D721Med (cell line): Measurements from ENCODE around the gene PCDH7.
A peak's percentile ranks its signal among the peaks of the same experiment; 100 is the strongest.

Experiments used
- DNase-seq: peaks from one replicate; pipeline ENCODE4 v3.0.0; 2011; ENCODE audit warnings: low spot score; ENCODE audit not compliant: insufficient read length
- FAIRE-seq: peaks from 2 replicates; lab custom pipeline; 2011; peaks lifted over from hg19 to GRCh38; lab: Jason Lieb, UNC
- TF ChIP-seq, protein P1 (sequence below): IDR thresholded peaks from 2 replicates; pipeline ENCODE4 v1.5.1; 2012; ENCODE audit warnings: mild to moderate bottlenecking, control low read depth; ENCODE audit not compliant: insufficient read depth; ENCODE audit errors: missing control alignments

Gene PCDH7

GRCh38 chr4:30717208-30718020 is 2.8 kb upstream of the PCDH7 start:
- no peak for FAIRE-seq
- no peak for DNase-seq
- TF ChIP-seq, protein P1, sequence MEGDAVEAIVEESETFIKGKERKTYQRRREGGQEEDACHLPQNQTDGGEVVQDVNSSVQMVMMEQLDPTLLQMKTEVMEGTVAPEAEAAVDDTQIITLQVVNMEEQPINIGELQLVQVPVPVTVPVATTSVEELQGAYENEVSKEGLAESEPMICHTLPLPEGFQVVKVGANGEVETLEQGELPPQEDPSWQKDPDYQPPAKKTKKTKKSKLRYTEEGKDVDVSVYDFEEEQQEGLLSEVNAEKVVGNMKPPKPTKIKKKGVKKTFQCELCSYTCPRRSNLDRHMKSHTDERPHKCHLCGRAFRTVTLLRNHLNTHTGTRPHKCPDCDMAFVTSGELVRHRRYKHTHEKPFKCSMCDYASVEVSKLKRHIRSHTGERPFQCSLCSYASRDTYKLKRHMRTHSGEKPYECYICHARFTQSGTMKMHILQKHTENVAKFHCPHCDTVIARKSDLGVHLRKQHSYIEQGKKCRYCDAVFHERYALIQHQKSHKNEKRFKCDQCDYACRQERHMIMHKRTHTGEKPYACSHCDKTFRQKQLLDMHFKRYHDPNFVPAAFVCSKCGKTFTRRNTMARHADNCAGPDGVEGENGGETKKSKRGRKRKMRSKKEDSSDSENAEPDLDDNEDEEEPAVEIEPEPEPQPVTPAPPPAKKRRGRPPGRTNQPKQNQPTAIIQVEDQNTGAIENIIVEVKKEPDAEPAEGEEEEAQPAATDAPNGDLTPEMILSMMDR, result no peak

DNA sequence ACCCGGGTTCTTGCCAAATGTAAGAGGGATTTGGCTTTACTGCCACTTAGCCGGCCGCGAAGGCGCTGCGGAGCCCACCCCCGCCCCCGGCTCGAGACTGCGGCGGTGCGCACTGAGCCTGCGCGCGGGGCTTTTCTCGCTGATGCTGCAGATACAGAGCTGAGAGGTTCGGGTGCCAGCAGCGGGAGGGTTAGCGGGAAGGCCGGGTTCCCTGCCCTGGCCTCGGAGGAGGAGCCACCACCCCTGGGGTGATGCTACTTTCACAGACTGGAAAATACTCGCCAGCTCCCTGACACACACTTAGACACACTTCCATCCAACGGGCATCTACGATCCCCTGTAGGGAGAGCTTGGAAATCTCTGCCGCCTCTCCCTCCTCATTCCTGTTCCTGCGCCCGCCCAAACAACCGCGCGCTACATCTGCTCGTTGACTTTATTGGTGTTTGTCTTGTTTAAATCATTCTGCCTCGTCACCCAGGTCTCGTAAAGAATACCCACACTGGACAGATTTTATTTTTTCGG is 2.1 kb upstream of the PCDH7 start:
- TF ChIP-seq, protein P1, result no peak
- DNase-seq (peak; percentile 33), FAIRE-seq (no peak)

GRCh38 chr4:30718641-30719453 is 1.3 kb upstream of the PCDH7 start:
- FAIRE-seq (no peak), DNase-seq (no peak)
- TF ChIP-seq, protein P1, result no peak

DNA sequence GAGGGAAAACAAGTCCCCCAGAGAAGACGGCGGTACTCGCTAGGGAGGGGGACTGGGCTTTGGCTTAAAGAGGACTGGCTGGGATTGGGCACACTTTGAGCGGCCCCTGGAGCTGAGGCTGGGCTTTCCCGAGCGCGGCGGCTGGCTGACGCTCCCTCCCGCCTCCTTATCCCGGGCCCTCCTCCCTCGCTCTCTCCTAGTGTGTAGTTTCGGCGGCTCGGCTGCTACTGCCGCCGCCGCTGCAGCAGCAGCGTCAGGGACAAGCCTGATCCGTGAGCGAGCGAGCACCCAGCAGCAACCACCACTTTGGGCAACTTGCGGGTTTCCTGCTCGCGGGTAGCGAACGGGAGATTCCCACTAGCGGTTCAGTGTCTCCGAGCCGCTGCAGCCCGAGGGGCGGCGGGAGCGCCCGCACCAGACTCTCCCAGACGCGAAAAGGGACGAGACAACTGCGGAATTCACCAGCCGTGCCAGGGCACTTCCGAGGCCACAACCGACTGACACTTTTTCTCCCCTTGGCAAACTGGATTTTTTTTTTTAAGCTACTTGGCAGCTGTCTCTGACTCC is 632 bp upstream of the PCDH7 start:
- TF ChIP-seq, protein P1, result no peak
- FAIRE-seq, result no peak
- no peak for DNase-seq

GRCh38 chr4:30720661-30721184 is 554 bp downstream of the PCDH7 start:
- FAIRE-seq (no peak), DNase-seq (no peak)
- TF ChIP-seq, protein P1, result no peak

- peak; percentile 41 for DNase-seq
- FAIRE-seq, result no peak
- TF ChIP-seq, protein P1, result peak; percentile 41
These were observed 1.3 kb downstream of the PCDH7 start for GRCh38 chr4:30721185-30722091.
